Kidney (tissue), 14 donors: ENCODE results near the gene NPAS3. TPM values are rescaled to one million over a fixed set of nuclear protein-coding genes. Genes with fewer than 3 reads are reported as not detected.

ENCODE experiments used
- DNase-seq, 5 donors: peaks; one replicate each; pipeline ENCODE4 v3.0.0-alpha.2; 2013 to 2020
- FAIRE-seq: peaks from 2 replicates; lab custom pipeline; 2012; peaks lifted over from hg19 to GRCh38; lab: Jason Lieb, UNC
- H3K27ac ChIP-seq, 2 donors: one replicate each; pipeline ENCODE4 v1.7.0; 2013; ENCODE audit warnings: low read depth in 2 of 2, low read length in 2 of 2, inconsistent platforms in 1 of 2
- H3K27me3 ChIP-seq: one replicate; pipeline ENCODE4 v1.7.1; 2013; ENCODE audit warnings: low read length, inconsistent platforms; ENCODE audit not compliant: control insufficient read depth, insufficient read depth
- H3K36me3 ChIP-seq, 3 donors: one replicate each; pipeline versions ENCODE4 v1.7.0 to v1.7.1; 2013; ENCODE audit warnings: low read length in 3 of 3, control low read depth in 1 of 3, inconsistent platforms in 1 of 3; ENCODE audit not compliant: insufficient read depth in 3 of 3, control insufficient read depth in 2 of 3
- H3K4me1 ChIP-seq, 3 donors: one replicate each; pipeline versions ENCODE4 v1.7.0 to v1.7.1; 2013; ENCODE audit warnings: low read length in 3 of 3, inconsistent platforms in 1 of 3, low read depth in 1 of 3; ENCODE audit not compliant: control insufficient read depth in 2 of 3, insufficient read depth in 2 of 3
- H3K4me3 ChIP-seq, 3 donors: one replicate each; pipeline versions ENCODE4 v1.7.0 to v1.8.1; 2013; ENCODE audit warnings: low read length in 3 of 3, control low read depth in 1 of 3, inconsistent platforms in 1 of 3
- H3K9ac ChIP-seq, 3 donors: one replicate each; pipeline versions ENCODE4 v1.7.0 to v1.7.1; 2013; ENCODE audit warnings: low read length in 3 of 3, control low read depth in 1 of 3, inconsistent platforms in 1 of 3
- H3K9me3 ChIP-seq, 3 donors: one replicate each; pipeline versions ENCODE4 v1.7.0 to v1.7.1; 2013; ENCODE audit warnings: low read length in 3 of 3, control low read depth in 1 of 3, inconsistent platforms in 1 of 3; ENCODE audit not compliant: control insufficient read depth in 2 of 3, insufficient read depth in 1 of 3
- intact Hi-C: fragments of 100-400 bp; cut with DNase I; formaldehyde crosslinking; loops from one replicate; pipeline ENCODE4 v1.11.1; 2022
- polyA plus RNA-seq: library from polyadenylated mRNA; stranded (reverse); fragments of 350-450 nt; fragmentation: Illumina TruSeq; extraction: RNeasy Lipid Tissue Mini Kit (QIAGEN cat#74804); gene quantifications from one replicate; pipeline ENCODE4 v1.2.3, GENCODE V29; 2014; ENCODE audit warnings: low read depth, low replicate concordance; ENCODE audit not compliant: insufficient read depth
- total RNA-seq: library from RNA; stranded (reverse); fragmentation: NEBNext Ultra II Directional; extraction: Animal tissue kit (Norgen Biotek cat#: 25700); gene quantifications from one replicate; pipeline ENCODE4 v1.2.1, GENCODE V29; 2021
- TF ChIP-seq, protein P1 (sequence below): IDR thresholded peaks from 3 replicates; pipeline ENCODE4 v1.5.1; 2012; ENCODE audit warnings: mild to moderate bottlenecking, moderate library complexity, borderline replicate concordance; ENCODE audit not compliant: insufficient read depth; ENCODE audit errors: extremely low read depth
- donor health status: control.
- donor health status: control.
- donor health status: control.
- donor health status: control.
- donor health status: control.
- donor health status: DM: yes; HTN: yes; CAD: no.
- donor health status: Normal renal cell carcinoma (clear cell type).

Gene NPAS3
- total and polyA plus RNA-seq, 2 donors from 2014 or later, result 0.82 to 5.0 TPM

DNA sequence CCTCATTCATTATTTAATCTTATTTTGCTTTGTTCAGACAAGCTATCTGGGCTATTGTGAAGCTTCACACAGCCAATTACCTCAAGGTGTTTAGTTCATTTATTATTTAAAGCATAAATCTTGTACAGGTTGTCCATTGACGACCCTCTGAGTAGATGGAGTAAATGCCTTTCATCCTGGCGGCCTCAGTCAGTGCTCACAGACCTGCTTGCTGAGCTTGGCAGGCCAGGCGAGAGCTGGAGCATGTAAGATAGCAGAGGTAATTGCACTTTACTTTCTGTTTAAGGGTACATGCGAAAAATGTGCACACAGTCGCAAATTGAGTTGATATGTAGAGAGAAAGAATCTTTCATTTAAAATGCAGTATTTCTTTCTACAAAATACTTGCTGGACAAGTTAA lies 224.4 kb downstream of the NPAS3 start:
- no peak overlapping the region for H3K4me3 ChIP-seq
- DNase-seq, result no peak
- FAIRE-seq, result no peak
- intact Hi-C loops, result no loop called here
- H3K36me3 ChIP-seq, result no peaks in the 10 kb centered on the region
- H3K4me1 ChIP-seq, result no peaks in the 10 kb centered on the region
- no peaks in the 10 kb centered on the region for H3K9me3 ChIP-seq
- TF ChIP-seq, protein P1, sequence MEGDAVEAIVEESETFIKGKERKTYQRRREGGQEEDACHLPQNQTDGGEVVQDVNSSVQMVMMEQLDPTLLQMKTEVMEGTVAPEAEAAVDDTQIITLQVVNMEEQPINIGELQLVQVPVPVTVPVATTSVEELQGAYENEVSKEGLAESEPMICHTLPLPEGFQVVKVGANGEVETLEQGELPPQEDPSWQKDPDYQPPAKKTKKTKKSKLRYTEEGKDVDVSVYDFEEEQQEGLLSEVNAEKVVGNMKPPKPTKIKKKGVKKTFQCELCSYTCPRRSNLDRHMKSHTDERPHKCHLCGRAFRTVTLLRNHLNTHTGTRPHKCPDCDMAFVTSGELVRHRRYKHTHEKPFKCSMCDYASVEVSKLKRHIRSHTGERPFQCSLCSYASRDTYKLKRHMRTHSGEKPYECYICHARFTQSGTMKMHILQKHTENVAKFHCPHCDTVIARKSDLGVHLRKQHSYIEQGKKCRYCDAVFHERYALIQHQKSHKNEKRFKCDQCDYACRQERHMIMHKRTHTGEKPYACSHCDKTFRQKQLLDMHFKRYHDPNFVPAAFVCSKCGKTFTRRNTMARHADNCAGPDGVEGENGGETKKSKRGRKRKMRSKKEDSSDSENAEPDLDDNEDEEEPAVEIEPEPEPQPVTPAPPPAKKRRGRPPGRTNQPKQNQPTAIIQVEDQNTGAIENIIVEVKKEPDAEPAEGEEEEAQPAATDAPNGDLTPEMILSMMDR, result no peak
- H3K27ac ChIP-seq, result no peak overlapping the region
- no peaks in the 10 kb centered on the region for H3K27me3 ChIP-seq
- H3K9ac ChIP-seq, result no peak overlapping the region

DNA sequence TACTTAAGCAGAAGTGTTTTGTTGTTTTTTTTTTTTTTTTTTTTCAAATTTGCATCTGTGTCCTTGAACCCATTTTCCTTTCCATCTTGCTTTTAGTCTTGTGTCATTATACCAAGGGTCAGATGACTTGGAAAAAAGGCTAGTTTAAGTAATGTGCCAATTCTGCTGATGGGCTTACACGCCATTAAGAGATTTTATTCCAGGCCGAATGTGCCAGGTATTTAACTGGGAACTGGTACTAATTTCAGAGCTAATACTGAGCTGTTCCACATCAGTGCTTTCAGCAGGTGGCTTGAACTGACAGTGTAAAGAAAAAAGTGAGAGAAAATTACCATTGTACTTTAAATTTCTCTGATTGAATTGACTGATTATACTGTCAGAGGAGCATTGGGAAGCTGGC lies 224.9 kb downstream of the NPAS3 start:
- Histone ChIP-seq H3K9me3 (no peaks in the 10 kb centered on the region), H3K36me3 (no peaks in the 10 kb centered on the region), H3K27me3 (no peaks in the 10 kb centered on the region), H3K27ac (no peak overlapping the region), H3K4me3 (no peak overlapping the region), H3K4me1 (no peaks in the 10 kb centered on the region), H3K9ac (no peak overlapping the region)
- TF ChIP-seq, protein P1, result no peak
- intact Hi-C loops, result no loop called here
- no peak for DNase-seq
- no peak for FAIRE-seq

DNA sequence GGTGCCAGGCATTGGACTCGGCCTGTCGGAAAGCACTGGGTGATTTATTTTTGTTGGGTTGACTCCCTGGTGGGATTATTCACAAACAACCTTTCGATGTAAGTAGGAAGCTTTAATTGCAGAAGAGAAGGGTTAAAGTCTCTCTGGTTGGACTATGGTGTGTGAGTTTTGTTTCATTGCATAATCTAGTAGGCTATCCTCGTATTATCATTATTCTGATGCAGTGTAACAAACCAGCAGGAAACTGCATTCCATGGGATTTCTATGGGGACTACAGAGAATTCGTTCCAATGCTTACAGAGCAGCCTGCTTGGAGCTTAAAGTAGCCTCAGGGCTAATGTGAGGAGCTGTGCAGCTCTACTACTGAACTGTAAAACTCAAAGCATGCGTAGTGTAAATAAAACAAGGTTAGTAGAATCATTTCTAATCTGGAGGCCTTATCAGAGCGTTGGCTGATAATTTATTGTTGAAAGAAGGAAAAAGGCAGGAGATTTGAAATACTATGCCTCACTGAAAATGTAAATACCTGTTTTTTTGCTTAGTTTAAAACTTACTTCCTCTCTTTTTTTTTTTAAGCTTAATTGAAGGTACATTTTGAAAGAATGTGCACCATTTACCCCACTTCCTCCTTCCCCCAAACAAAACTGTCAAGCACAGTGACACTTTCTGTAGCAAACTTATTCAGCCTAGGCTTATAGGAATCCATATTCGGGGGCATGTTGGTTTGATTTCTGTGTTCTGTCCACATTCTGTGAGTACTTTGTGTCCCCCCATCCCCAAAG lies 226.7 kb downstream of the NPAS3 start:
- no peak overlapping the region for H3K4me3 ChIP-seq
- no peak overlapping the region for H3K27ac ChIP-seq
- intact Hi-C loops, result no loop called here
- H3K9ac ChIP-seq, result no peak overlapping the region
- TF ChIP-seq, protein P1, result no peak
- no peaks in the 10 kb centered on the region for H3K27me3 ChIP-seq
- no peaks in the 10 kb centered on the region for H3K4me1 ChIP-seq
- FAIRE-seq (no peak), DNase-seq (peak in 2 of 5 donors; percentile 17 to 29)
- no peaks in the 10 kb centered on the region for H3K9me3 ChIP-seq
- no peaks in the 10 kb centered on the region for H3K36me3 ChIP-seq
